ENCODE measurements around the gene KIF2A.

DNA sequence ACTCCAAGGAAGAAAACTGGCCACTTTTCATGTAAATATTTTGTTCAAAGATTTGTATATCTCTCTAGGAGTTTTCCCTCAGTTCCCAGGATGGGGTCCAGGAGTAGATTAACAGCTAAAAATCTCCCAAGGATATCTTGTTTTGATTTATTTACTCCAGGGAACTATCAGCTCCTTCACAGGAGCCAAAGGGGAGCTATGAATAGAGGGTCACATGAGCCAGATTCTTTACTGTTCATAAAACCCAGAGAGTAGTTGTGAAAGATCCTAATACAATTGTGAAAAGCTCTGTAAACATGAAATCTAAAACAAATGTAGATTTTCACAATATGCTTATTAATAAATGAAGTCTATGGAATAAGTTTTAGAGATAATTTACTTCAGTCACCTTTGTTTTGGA lies 80.8 kb downstream of the KIF2A start:
- TF ChIP-seq, protein P1, sequence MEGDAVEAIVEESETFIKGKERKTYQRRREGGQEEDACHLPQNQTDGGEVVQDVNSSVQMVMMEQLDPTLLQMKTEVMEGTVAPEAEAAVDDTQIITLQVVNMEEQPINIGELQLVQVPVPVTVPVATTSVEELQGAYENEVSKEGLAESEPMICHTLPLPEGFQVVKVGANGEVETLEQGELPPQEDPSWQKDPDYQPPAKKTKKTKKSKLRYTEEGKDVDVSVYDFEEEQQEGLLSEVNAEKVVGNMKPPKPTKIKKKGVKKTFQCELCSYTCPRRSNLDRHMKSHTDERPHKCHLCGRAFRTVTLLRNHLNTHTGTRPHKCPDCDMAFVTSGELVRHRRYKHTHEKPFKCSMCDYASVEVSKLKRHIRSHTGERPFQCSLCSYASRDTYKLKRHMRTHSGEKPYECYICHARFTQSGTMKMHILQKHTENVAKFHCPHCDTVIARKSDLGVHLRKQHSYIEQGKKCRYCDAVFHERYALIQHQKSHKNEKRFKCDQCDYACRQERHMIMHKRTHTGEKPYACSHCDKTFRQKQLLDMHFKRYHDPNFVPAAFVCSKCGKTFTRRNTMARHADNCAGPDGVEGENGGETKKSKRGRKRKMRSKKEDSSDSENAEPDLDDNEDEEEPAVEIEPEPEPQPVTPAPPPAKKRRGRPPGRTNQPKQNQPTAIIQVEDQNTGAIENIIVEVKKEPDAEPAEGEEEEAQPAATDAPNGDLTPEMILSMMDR (IDR thresholded peaks at IDR 0.05; ENCODE audit: borderline replicate concordance, extremely low read depth, low read length, poor library complexity, severe bottlenecking), result no peak
- no peak for TF ChIP-seq EZH2 (IDR thresholded peaks at IDR 0.05; ENCODE audit: borderline replicate concordance, low read depth, low read length, severe bottlenecking)
